Activated gamma-delta T cell treated with anti-CD3 and anti-CD28 coated beads, Interleukin-2, amount 50 U/mL, for 16 hours (primary cell): ENCODE measurements around the gene PEX11B.

Experiments
- DNase-seq: peaks from one replicate; pipeline ENCODE4 v3.0.0-alpha.2; 2020; ENCODE audit warnings: low read depth

Gene PEX11B

DNA sequence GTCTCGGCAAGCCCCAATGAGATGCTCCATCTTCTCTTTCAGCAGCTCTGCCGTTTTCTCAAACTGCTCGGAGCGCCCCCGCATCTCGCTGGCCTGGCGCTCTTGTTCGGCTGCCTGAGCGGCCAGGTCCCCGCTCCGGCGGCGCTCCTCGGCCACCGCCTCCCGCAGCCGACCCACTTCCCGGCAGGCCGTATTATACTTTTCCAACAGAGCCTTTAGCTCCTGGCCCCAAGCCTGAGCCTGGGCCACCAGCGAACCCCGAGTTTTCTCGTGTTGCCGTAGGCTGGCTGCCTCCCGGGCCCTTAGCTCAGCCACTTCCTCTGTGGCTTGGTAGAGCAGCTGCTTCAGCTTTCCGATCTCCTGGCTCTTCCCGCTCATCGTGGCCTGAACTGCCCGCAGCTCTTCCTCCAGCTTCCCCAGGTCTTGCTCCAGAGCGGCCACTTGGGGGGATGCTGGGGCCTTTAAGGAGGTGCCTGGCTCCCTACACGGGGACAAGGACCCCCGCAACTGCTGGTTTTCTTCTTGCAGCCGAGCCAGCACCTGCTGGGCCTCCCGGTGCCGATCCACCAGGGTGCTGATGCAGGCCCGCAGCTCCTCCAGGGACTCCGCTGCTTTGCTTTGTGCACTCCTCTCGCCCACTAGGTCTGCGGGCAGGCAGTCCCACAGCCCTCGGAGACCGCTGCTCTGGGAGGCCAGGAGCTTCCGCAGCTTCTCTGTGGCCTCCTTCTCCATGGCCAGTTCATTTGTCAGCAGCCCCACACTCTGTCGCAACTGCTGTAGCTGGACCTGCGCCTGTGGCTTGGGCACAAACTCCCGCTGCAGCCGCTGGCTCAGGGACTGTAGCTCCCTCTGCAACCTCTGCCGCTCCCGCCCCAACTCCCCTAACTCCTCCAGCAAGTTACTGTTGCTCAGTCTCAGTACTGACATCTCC lies 46.3 kb downstream of the PEX11B start:
- DNase-seq: no peak

DNA sequence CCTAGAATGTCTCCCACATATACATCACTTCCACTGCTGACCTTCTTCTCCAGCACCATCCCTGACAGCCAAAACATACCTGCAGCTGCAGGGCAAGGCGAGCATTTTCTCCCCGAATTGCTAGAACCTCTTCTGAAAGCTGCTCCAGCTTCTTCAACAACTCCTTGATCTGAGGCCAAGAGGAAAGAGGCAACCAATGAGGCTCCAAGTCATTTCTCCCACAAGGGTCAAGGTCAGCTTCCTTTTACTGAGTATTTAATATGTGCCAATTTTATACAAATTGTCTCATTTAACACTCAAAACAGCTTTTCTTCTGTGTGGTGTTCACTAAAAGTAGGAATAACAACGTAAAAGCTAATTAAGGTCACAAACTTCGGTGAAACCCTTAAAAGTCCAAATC lies 50.3 kb downstream of the PEX11B start:
- no peak for DNase-seq

DNA sequence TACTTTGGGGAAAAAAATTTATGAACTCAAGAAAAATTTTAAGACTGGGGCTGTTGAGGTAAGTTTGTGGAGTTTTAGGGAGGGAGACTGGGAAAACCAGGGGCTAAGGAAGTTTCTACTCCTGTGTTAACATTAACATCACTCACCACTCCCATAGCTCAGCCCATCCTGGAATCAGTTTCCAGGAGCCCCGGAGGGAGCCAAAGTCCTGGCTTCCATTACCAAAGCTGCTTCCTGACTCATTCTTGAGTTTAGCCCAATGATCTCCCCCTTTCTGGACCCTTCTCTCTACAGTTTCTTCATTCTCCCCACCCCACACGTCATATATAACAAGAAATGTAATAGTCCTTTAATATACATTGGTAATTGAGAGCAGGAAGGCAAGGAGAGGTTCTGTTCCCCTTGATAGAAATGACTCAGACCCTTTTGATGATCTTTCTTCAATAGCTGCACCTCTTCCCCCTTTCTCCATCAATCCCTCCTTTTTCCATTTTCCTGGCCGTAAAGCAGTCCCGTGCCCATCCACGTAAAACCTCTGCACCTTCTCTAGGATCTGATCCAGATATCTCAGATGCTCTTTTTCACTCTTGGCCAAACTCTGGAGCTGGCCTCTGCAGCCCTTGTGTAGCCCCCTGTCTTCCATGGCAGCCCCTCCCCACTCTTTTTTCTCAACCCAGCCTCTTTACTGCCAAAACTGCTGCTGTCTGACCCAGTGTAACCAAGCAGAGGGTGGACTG lies 55.1 kb downstream of the PEX11B start:
- no peak for DNase-seq
